Ectodermal cell (in vitro differentiated cells): ENCODE results near the gene FAM171A2.
"Not testable (repeated sequence)": the region's sequence is repeated elsewhere in the genome, so short reads cannot be mapped to it uniquely, and the experiment has no call there.

Experiments
- H3K27ac ChIP-seq: 2 replicates; pipeline ENCODE4 v1.7.0; 2013; ENCODE audit warnings: mild to moderate bottlenecking, low read depth, low read length; ENCODE audit not compliant: insufficient read depth, poor library complexity, severe bottlenecking
- H3K27me3 ChIP-seq: 2 replicates; pipeline ENCODE4 v1.7.0; 2013; ENCODE audit warnings: mild to moderate bottlenecking, low read length; ENCODE audit not compliant: insufficient read depth, control insufficient read depth, poor library complexity, severe bottlenecking
- H3K36me3 ChIP-seq: one replicate; pipeline ENCODE4 v1.7.0; 2013; ENCODE audit warnings: low read length; ENCODE audit not compliant: control insufficient read depth, insufficient read depth
- H3K4me1 ChIP-seq: one replicate; pipeline ENCODE4 v1.7.0; 2013; ENCODE audit warnings: low read length; ENCODE audit not compliant: control insufficient read depth, insufficient read depth
- H3K4me3 ChIP-seq: 2 replicates; pipeline ENCODE4 v1.7.0; 2013; ENCODE audit warnings: low read depth, low read length, control low read depth; ENCODE audit not compliant: insufficient read depth
- H3K9me3 ChIP-seq: 2 replicates; pipeline ENCODE4 v1.7.0; 2013; ENCODE audit warnings: mild to moderate bottlenecking, low read length, moderate library complexity; ENCODE audit not compliant: control insufficient read depth
- WGBS, 2 experiments: methylation state at CpG; one replicate each; pipeline ENCODE4 v1.1.7; 2013; ENCODE audit warnings: missing lambda C conversion rate in 2 of 2; 5-methylcytosine and 5-hydroxymethylcytosine counted together

Gene FAM171A2

GRCh38 chr17:44351961-44352827 lies 11.5 kb downstream of the FAM171A2 start:
- 95 to 96% methylated on average over 36 of the region's 36 CpGs for WGBS, 2 experiments
- Histone ChIP-seq H3K4me3 (no peak overlapping the region), H3K9me3 (no peaks in the 10 kb centered on the region), H3K36me3 (peaks cover 6% of the 10 kb centered on the region), H3K27ac (no peak overlapping the region), H3K4me1 (no peaks in the 10 kb centered on the region), H3K27me3 (peaks cover 8% of the 10 kb centered on the region)

- H3K9me3 ChIP-seq = no peaks in the 10 kb centered on the region
- 93 to 96% methylated on average over 8 of the region's 8 CpGs for WGBS, 2 experiments
- no peak overlapping the region for H3K27ac ChIP-seq
- H3K4me1 ChIP-seq = no peaks in the 10 kb centered on the region
- peaks cover 6% of the 10 kb centered on the region for H3K36me3 ChIP-seq
- no peak overlapping the region for H3K4me3 ChIP-seq
- peaks cover 8% of the 10 kb centered on the region for H3K27me3 ChIP-seq
Measured at GRCh38 chr17:44351464-44351863, 12.2 kb downstream of the FAM171A2 start.

- Histone ChIP-seq H3K4me1 (peaks cover 5% of the 10 kb centered on the region), H3K9me3 (no peaks in the 10 kb centered on the region), H3K27me3 (peaks cover 8% of the 10 kb centered on the region), H3K27ac (no peak overlapping the region), H3K36me3 (peaks cover 6% of the 10 kb centered on the region), H3K4me3 (no peak overlapping the region)
- 80 to 85% methylated on average over 6 of the region's 6 CpGs for WGBS, 2 experiments
Measured at GRCh38 chr17:44350733-44351226, 12.9 kb downstream of the FAM171A2 start.

DNA sequence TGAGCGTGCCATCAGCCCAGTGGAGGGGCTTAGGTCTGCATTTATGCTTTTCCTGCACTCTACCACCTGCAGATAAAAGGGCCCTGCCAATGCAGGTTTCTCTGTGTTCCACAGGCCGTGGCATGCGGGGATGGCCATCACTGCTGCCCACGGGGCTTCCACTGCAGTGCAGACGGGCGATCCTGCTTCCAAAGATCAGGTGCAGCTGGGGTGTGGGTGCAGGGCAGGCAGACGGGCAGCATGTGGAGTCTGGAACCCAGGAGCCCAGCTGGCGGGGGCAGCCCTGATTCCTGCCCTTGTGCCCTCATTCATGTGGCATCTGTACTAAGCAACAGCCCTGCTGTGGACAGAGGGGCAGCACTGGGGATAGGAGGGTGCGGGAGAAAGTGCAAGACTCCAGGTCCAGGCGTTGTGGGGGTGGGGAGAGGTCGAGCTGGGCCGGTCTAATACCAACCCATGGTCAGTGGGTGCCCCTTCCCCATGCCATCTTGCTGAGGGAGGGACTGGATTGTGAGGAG lies 14.0 kb downstream of the FAM171A2 start:
- 92 to 94% methylated on average over 12 of the region's 12 CpGs for WGBS, 2 experiments
- peaks cover 6% of the 10 kb centered on the region for H3K4me1 ChIP-seq

DNA sequence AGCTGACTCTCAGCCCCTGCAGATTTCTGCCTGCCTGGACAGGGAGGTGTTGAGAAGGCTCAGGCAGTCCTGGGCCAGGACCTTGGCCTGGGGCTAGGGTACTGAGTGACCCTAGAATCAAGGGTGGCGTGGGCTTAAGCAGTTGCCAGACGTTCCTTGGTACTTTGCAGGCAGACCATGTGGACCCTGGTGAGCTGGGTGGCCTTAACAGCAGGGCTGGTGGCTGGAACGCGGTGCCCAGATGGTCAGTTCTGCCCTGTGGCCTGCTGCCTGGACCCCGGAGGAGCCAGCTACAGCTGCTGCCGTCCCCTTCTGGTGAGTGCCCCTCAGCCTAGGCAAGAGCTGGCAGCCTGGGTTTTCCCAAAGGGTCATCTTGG lies 14.7 kb downstream of the FAM171A2 start:
- no peak overlapping the region for H3K27ac ChIP-seq

More for the DNA sequence above, 14.0 kb downstream of the FAM171A2 start:
- Histone ChIP-seq H3K9me3 (no peaks in the 10 kb centered on the region), H3K36me3 (no peaks in the 10 kb centered on the region), H3K27ac (no peak overlapping the region), H3K4me3 (no peak overlapping the region), H3K27me3 (peaks cover 8% of the 10 kb centered on the region)

DNA sequence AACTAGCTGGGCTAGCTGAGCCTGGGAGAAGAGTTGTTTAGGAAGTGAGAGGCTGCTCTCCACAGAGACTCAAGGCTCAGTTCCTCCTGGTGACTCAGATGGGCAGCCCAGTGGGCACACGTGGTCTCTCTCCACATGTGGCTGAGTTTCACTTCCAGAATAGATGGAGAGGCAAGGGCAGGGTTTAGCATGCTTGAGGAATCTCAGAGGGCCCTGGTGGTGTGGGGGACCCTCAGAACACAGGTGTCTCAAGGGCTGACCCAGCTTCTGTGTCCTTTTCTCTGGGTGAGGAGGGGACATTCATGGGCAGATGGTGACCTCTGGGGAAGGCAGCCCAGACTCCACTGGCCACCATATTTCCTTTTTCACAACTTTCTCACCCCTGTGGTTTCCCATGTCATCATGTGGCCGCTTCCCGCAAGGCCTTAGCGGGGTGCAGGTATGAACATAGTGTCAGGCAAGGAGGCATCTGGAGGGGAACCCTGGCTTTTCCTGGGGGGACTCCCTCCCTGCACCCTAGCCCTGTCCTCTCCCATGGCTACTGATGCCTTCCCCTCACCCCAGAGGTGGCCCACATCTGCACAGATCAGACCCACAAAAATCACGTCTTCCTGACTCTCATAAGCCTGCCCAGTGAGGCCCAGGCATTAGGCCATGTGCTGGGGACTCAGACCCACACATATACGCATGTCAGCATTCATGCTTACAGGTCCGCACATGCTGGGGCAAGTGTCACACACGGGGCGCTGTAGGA lies 15.2 kb downstream of the FAM171A2 start:
- Histone ChIP-seq H3K27me3 (peaks cover 4% of the 10 kb centered on the region), H3K36me3 (no peaks in the 10 kb centered on the region), H3K4me1 (peaks cover 6% of the 10 kb centered on the region), H3K9me3 (no peaks in the 10 kb centered on the region), H3K27ac (no peak overlapping the region), H3K4me3 (no peak overlapping the region)
- 92% methylated on average over 9 of the region's 9 CpGs for WGBS, 2 experiments

More for the DNA sequence above, 14.7 kb downstream of the FAM171A2 start:
- Histone ChIP-seq H3K4me1 (peaks cover 6% of the 10 kb centered on the region), H3K36me3 (no peaks in the 10 kb centered on the region), H3K9me3 (no peaks in the 10 kb centered on the region), H3K27me3 (peaks cover 8% of the 10 kb centered on the region), H3K4me3 (no peak overlapping the region)
- 95 to 96% methylated on average over 6 of the region's 6 CpGs for WGBS, 2 experiments

GRCh38 chr17:44347206-44348055 lies 16.2 kb downstream of the FAM171A2 start:
- WGBS, 2 experiments = 89 to 93% methylated on average over 17 to 18 of the region's 18 CpGs
- not testable (repeated sequence) for H3K4me3 ChIP-seq, H3K36me3 ChIP-seq, H3K27me3 ChIP-seq, H3K9me3 ChIP-seq, H3K4me1 ChIP-seq, H3K27ac ChIP-seq

DNA sequence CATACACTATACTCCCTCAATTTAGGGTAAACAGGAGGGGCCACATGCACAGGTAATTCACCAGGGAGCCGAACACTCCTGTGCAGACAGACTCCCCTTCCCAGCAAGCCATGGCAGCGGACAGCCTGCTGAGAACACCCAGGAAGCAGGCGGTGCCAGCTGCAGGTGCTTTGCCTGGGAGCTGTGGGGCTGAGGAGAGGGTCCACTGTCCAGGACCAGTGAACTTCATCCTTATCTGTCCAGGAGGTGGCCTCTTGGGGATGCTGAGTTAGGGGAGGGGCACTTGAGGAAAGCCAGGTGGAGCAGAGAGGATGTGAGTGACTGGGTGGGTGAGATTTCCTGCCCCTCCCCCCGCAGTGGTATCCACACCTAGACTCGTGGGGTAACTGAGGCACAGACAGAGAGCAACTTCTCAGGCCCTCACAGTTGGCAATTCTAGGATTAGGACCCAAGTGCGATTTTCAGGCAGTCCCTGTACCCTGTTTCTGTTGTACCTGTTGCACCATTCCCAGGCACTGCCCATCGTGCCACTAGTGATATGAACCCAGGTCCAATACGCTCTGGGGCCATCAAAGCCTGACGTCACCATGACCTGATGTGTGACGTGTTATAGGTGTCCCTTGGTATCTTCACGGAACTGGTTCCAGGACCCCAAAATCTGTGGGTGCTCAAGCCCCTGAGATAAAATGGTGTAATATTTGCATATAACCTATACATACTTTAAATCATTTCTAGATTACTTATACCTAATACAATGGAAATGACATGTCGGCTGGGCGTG lies 17.4 kb downstream of the FAM171A2 start:
- H3K36me3 ChIP-seq = no peaks in the 10 kb centered on the region
- WGBS, 2 experiments = 84 to 86% methylated on average over 13 of the region's 13 CpGs
- H3K27ac ChIP-seq = no peak overlapping the region
- no peaks in the 10 kb centered on the region for H3K27me3 ChIP-seq
- peaks cover 6% of the 10 kb centered on the region for H3K4me1 ChIP-seq
- no peaks in the 10 kb centered on the region for H3K9me3 ChIP-seq
- peak overlapping the region; percentile 61 for H3K4me3 ChIP-seq

- WGBS, 2 experiments = 2% methylated on average over 18 to 21 of the region's 21 CpGs
- Histone ChIP-seq H3K27ac (no peak overlapping the region), H3K4me1 (peaks cover 6% of the 10 kb centered on the region), H3K27me3 (no peaks in the 10 kb centered on the region), H3K36me3 (no peaks in the 10 kb centered on the region), H3K4me3 (peak overlapping the region; percentile 61), H3K9me3 (no peaks in the 10 kb centered on the region)
Measured at GRCh38 chr17:44345454-44346026, 18.1 kb downstream of the FAM171A2 start.
